ENCODE data around the gene SLC16A2. TPM values are rescaled to one million over a fixed set of nuclear protein-coding genes. Genes with fewer than 3 reads are reported as not detected.

Gene SLC16A2
- total RNA-seq, 1 donor from 2014 or later, result 8.1 TPM

GRCh38 chrX:74535408-74536151 is 114.3 kb downstream of the SLC16A2 start:
- Histone ChIP-seq H3K27me3 (no peaks in the 10 kb centered on the region), H3K9me3 (no peaks in the 10 kb centered on the region), H3K36me3 (no peaks in the 10 kb centered on the region), H3K4me1 (no peaks in the 10 kb centered on the region), H3K27ac (peak overlapping the region; percentile 85), H3K4me3 (peak overlapping the region; percentile 56)
- DNase-seq (peak; percentile 73), ATAC-seq (peak; percentile 79)
- intact Hi-C loops (cut with DNase I), result loop anchor here (10.0 kb wide), 1 partner anchor 151 kb away; no protein-coding TSS in a partner anchor
- TF ChIP-seq, protein P1, sequence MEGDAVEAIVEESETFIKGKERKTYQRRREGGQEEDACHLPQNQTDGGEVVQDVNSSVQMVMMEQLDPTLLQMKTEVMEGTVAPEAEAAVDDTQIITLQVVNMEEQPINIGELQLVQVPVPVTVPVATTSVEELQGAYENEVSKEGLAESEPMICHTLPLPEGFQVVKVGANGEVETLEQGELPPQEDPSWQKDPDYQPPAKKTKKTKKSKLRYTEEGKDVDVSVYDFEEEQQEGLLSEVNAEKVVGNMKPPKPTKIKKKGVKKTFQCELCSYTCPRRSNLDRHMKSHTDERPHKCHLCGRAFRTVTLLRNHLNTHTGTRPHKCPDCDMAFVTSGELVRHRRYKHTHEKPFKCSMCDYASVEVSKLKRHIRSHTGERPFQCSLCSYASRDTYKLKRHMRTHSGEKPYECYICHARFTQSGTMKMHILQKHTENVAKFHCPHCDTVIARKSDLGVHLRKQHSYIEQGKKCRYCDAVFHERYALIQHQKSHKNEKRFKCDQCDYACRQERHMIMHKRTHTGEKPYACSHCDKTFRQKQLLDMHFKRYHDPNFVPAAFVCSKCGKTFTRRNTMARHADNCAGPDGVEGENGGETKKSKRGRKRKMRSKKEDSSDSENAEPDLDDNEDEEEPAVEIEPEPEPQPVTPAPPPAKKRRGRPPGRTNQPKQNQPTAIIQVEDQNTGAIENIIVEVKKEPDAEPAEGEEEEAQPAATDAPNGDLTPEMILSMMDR (IDR thresholded peaks at IDR 0.05), result no peak

- intact Hi-C loops (cut with DNase I), result loop anchor here (10.0 kb wide), 1 partner anchor 151 kb away; no protein-coding TSS in a partner anchor
- ATAC-seq, result peak; percentile 90
Measured at GRCh38 chrX:74536152-74536831, 115.0 kb downstream of the SLC16A2 start.

GRCh38 chrX:74536832-74537371 is 115.6 kb downstream of the SLC16A2 start:
- Histone ChIP-seq H3K9me3 (no peaks in the 10 kb centered on the region), H3K4me1 (no peaks in the 10 kb centered on the region), H3K27ac (peak overlapping the region; percentile 85), H3K4me3 (peak overlapping the region; percentile 56), H3K36me3 (no peaks in the 10 kb centered on the region), H3K27me3 (no peaks in the 10 kb centered on the region)
- DNase-seq, result no peak
- TF ChIP-seq, protein P1 (IDR thresholded peaks at IDR 0.05), result no peak
- intact Hi-C loops (cut with DNase I), result loop anchor here (10.0 kb wide), 1 partner anchor 152 kb away; no protein-coding TSS in a partner anchor
- ATAC-seq, result peak; percentile 61

More at GRCh38 chrX:74536152-74536831, 115.0 kb downstream of the SLC16A2 start:
- H3K9me3 ChIP-seq, result no peaks in the 10 kb centered on the region
- peak overlapping the region; percentile 85 for H3K27ac ChIP-seq
- H3K4me1 ChIP-seq, result no peaks in the 10 kb centered on the region
- peak; percentile 84 for DNase-seq
- peak overlapping the region; percentile 56 for H3K4me3 ChIP-seq
- no peaks in the 10 kb centered on the region for H3K27me3 ChIP-seq
- TF ChIP-seq, protein P1 (IDR thresholded peaks at IDR 0.05), result peak; percentile 42
- no peaks in the 10 kb centered on the region for H3K36me3 ChIP-seq

GRCh38 chrX:74540635-74541249 is 119.4 kb downstream of the SLC16A2 start:
- TF ChIP-seq, protein P1 (IDR thresholded peaks at IDR 0.05), result no peak
- DNase-seq (no peak), ATAC-seq (no peak)
- no peaks in the 10 kb centered on the region for H3K27me3 ChIP-seq
- intact Hi-C loops (cut with DNase I), result no loop called here
- no peaks in the 10 kb centered on the region for H3K36me3 ChIP-seq
- H3K9me3 ChIP-seq, result no peaks in the 10 kb centered on the region
- H3K4me3 ChIP-seq, result no peak overlapping the region
- no peaks in the 10 kb centered on the region for H3K4me1 ChIP-seq
- no peak overlapping the region for H3K27ac ChIP-seq

GRCh38 chrX:74545880-74546523 is 124.7 kb downstream of the SLC16A2 start:
- TF ChIP-seq, protein P1 (IDR thresholded peaks at IDR 0.05), result no peak

More at GRCh38 chrX:74545880-74546523, 124.7 kb downstream of the SLC16A2 start:
- Histone ChIP-seq H3K9me3 (no peaks in the 10 kb centered on the region), H3K4me1 (no peaks in the 10 kb centered on the region), H3K4me3 (no peak overlapping the region), H3K36me3 (no peaks in the 10 kb centered on the region), H3K27ac (no peak overlapping the region), H3K27me3 (no peaks in the 10 kb centered on the region)
- DNase-seq (no peak), ATAC-seq (no peak)
- intact Hi-C loops (cut with DNase I), result no loop called here
